Measurements from ENCODE around the gene RAB31.

DNA sequence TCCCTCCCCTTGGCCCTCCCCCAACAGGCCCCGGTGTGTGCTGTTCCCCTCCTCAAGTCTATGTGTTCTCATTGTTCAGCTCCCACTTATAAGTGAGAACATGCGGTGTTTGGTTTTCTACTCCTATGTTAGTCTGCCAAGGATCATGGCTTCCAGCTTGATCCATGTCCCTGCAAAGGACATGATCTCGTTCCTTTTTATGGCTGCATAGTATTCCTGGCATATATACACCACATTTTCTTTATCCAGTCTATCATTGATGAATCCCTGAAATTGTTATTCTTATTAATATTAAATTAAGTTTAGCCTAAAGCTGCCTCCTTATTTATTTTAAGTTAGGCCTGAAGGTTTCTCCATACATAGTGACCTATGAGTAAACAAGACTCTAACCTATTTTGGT lies 18.8 kb upstream of the RAB31 start:
- TF ChIP-seq, protein P1, sequence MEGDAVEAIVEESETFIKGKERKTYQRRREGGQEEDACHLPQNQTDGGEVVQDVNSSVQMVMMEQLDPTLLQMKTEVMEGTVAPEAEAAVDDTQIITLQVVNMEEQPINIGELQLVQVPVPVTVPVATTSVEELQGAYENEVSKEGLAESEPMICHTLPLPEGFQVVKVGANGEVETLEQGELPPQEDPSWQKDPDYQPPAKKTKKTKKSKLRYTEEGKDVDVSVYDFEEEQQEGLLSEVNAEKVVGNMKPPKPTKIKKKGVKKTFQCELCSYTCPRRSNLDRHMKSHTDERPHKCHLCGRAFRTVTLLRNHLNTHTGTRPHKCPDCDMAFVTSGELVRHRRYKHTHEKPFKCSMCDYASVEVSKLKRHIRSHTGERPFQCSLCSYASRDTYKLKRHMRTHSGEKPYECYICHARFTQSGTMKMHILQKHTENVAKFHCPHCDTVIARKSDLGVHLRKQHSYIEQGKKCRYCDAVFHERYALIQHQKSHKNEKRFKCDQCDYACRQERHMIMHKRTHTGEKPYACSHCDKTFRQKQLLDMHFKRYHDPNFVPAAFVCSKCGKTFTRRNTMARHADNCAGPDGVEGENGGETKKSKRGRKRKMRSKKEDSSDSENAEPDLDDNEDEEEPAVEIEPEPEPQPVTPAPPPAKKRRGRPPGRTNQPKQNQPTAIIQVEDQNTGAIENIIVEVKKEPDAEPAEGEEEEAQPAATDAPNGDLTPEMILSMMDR (conservative IDR thresholded peaks at IDR 0.05; ENCODE audit: low read depth, low read length) = no peak
- TF ChIP-seq EZH2 (IDR thresholded peaks at IDR 0.05; ENCODE audit: borderline replicate concordance, low read depth, low read length, poor library complexity, severe bottlenecking) = no peak
